ENCODE results near the gene CXADR. TPM values are rescaled to one million over a fixed set of nuclear protein-coding genes. Genes with fewer than 3 reads are reported as not detected.

CXADR gene
- total RNA-seq, 4 donors from 2014 or later: 5.0 to 198 (median 106) TPM

GRCh38 chr21:17612023-17612564, 99.3 kb downstream of the CXADR start:
- peak overlapping the region; percentile 73 to 84 (median 80) for H3K27ac ChIP-seq
- H3K4me1 ChIP-seq: peaks cover 0 to 11% (median 5%) of the 10 kb centered on the region in 4 donors
- H3K36me3 ChIP-seq: no peaks in the 10 kb centered on the region
- TF ChIP-seq CTCF (IDR thresholded peaks at IDR 0.05): no peak
- TF ChIP-seq POLR2A (IDR thresholded peaks at IDR 0.05): no peak
- H3K9me3 ChIP-seq: no peaks in the 10 kb centered on the region
- DNase-seq: peak; percentile 16 to 68 (median 62)
- H3K27me3 ChIP-seq: no peaks in the 10 kb centered on the region
- peak overlapping the region; percentile 59 to 75 (median 70) for H3K4me3 ChIP-seq

GRCh38 chr21:17612565-17613241, 99.9 kb downstream of the CXADR start, which contains the start of gene BTG3:
Gene BTG3, minus strand, starts transcription at chr21:17612901. Its CDS starts 3,757 bp downstream, at chr21:17609144.
- H3K4me1 ChIP-seq: peaks cover 0 to 11% (median 5%) of the 10 kb centered on the region in 4 donors
- TF ChIP-seq POLR2A (IDR thresholded peaks at IDR 0.05): peak; percentile 78 to 83
- TF ChIP-seq CTCF (IDR thresholded peaks at IDR 0.05): no peak
- peak; percentile 75 to 89 (median 83) for DNase-seq

GRCh38 chr21:17613242-17613676, 100.4 kb downstream of the CXADR start:
- no peaks in the 10 kb centered on the region for H3K36me3 ChIP-seq

More at GRCh38 chr21:17612565-17613241, 99.9 kb downstream of the CXADR start, which contains the start of gene BTG3:
- H3K4me3 ChIP-seq: peak within 1 kb of the TSS; percentile 59 to 75 (median 70)
- H3K9me3 ChIP-seq: no peaks in the 10 kb centered on the region
- H3K27me3 ChIP-seq: no peaks in the 10 kb centered on the region
- peak within 1 kb of the TSS; percentile 73 to 84 (median 80) for H3K27ac ChIP-seq
- no peaks in the 10 kb centered on the region for H3K36me3 ChIP-seq

GRCh38 chr21:17616831-17617230, 104.0 kb downstream of the CXADR start:
- no peaks in the 10 kb centered on the region for H3K9me3 ChIP-seq
- H3K27me3 ChIP-seq: no peaks in the 10 kb centered on the region
- no peak for TF ChIP-seq CTCF (IDR thresholded peaks at IDR 0.05)
- no peak for TF ChIP-seq POLR2A (IDR thresholded peaks at IDR 0.05)
- H3K4me3 ChIP-seq: no peak overlapping the region
- H3K4me1 ChIP-seq: peaks cover 0 to 6% (median 0%) of the 10 kb centered on the region in 4 donors
- no peak for DNase-seq
- H3K27ac ChIP-seq: no peak overlapping the region
- H3K36me3 ChIP-seq: no peaks in the 10 kb centered on the region

More at GRCh38 chr21:17613242-17613676, 100.4 kb downstream of the CXADR start:
- H3K4me1 ChIP-seq: peaks cover 0 to 11% (median 5%) of the 10 kb centered on the region in 4 donors
- H3K27ac ChIP-seq: peak overlapping the region; percentile 73 to 84 (median 80)
- H3K27me3 ChIP-seq: no peaks in the 10 kb centered on the region
- H3K4me3 ChIP-seq: peak overlapping the region; percentile 59 to 75 (median 70)
- peak in 2 of 3 donors; percentile 22 to 58 for DNase-seq
- TF ChIP-seq POLR2A (IDR thresholded peaks at IDR 0.05) (no peak), CTCF (IDR thresholded peaks at IDR 0.05) (no peak)
- H3K9me3 ChIP-seq: no peaks in the 10 kb centered on the region

GRCh38 chr21:17622018-17622417, 109.2 kb downstream of the CXADR start:
- DNase-seq: no peak
- Histone ChIP-seq H3K36me3 (no peaks in the 10 kb centered on the region), H3K4me3 (no peak overlapping the region), H3K27me3 (no peaks in the 10 kb centered on the region), H3K4me1 (no peaks in the 10 kb centered on the region), H3K27ac (no peak overlapping the region), H3K9me3 (no peaks in the 10 kb centered on the region)
- TF ChIP-seq CTCF (IDR thresholded peaks at IDR 0.05) (no peak), POLR2A (IDR thresholded peaks at IDR 0.05) (no peak)
